ENCODE data around the gene SHLD2. TPM values are rescaled to one million over a fixed set of nuclear protein-coding genes. Genes with fewer than 3 reads are reported as not detected.
"Not testable (repeated sequence)": the region's sequence is repeated elsewhere in the genome, so short reads cannot be mapped to it uniquely, and the experiment has no call there.

The SHLD2 gene
- polyA plus RNA-seq (2014; cell fraction: cytosol; rRNA removed), result 32.3 and 36.6 TPM in 2 replicates
- 26.3 and 27.9 TPM in 2 replicates for polyA plus RNA-seq (2014; cell fraction: nucleus; rRNA removed)

- DNase-seq (ENCODE audit: low spot score), result peak; percentile 94
Measured at GRCh38 chr10:87094373-87095235, at the start of gene SHLD2, which contains the start of gene GLUD1. SHLD2 (plus strand) TSS chr10:87095206; CDS start chr10:87151355, 56,149 bp downstream. GLUD1 (minus strand) TSS chr10:87094843; CDS start chr10:87094769, 74 bp downstream.

DNA sequence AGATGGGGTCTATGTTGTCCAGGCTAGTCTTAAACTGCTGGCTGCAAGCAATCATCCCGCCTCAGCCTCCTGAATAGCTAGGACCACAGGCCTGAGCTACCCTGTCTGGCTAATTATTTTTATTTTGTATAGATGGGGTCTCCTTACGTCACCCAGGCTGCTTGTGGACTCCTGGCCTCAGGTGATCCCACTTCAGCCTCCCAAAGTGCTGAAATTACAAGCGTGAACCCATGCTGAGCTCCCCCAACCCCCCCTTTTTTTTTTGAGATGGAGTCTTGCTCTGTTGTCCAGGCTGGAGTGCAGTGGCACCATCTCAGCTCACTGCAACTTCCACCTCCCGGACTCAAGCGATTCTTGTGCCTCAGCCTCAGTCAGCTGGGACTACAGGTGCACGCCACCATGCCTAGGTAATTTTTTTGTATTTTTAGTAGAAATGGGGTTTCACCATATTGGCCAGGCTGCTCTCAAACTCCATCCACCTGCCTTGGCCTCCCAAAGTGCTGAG is 49.5 kb upstream of the SHLD2 start:
- DNase-seq (ENCODE audit: low spot score), result no peak

DNA sequence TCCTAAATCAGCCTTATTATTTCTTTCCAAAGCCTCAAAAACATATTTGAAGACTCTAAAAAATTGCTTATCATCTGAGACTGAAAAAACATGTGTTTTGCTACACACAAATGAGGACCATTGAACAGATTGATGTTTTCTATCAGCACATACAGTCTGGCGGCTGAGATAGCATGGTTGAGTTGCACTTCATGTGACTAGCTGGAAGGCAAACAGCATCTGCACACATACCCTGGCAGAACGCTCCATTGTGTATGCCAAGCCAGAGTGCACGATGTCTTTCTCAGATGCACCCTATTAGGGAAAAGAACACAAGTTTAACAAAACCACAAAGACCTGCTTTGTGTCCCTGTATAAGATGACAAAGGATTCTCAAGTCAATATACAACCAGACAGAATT is 41.9 kb upstream of the SHLD2 start:
- no peak for DNase-seq (ENCODE audit: low spot score)

DNA sequence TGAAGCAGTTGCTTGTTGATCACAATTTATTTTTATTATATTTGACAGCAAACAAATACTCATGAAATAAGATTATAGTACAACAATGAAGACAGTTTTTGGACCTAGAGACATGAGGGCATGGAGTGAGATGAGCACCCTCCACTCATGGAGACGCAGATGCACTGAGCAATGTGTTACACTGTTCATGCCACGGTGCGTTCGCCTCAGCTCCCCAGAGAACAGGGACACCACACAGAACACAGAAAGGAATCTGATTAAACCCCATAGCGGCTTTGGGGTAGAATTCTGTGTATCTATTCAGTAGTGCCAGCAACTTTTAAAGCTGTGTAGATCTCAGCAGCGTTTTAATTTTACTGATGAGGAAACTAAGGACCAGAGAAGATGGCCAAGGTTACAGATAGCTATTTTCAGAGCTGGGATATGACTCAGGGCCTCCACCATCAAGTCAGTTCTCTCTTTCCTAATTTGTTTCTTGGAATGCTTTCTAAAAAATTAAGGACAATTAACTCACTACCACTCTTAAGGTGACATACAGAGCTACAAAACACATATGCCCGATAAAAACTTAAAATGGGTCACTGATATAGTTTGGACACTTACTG is 41.3 kb upstream of the SHLD2 start:
- no peak for DNase-seq (ENCODE audit: low spot score)

DNA sequence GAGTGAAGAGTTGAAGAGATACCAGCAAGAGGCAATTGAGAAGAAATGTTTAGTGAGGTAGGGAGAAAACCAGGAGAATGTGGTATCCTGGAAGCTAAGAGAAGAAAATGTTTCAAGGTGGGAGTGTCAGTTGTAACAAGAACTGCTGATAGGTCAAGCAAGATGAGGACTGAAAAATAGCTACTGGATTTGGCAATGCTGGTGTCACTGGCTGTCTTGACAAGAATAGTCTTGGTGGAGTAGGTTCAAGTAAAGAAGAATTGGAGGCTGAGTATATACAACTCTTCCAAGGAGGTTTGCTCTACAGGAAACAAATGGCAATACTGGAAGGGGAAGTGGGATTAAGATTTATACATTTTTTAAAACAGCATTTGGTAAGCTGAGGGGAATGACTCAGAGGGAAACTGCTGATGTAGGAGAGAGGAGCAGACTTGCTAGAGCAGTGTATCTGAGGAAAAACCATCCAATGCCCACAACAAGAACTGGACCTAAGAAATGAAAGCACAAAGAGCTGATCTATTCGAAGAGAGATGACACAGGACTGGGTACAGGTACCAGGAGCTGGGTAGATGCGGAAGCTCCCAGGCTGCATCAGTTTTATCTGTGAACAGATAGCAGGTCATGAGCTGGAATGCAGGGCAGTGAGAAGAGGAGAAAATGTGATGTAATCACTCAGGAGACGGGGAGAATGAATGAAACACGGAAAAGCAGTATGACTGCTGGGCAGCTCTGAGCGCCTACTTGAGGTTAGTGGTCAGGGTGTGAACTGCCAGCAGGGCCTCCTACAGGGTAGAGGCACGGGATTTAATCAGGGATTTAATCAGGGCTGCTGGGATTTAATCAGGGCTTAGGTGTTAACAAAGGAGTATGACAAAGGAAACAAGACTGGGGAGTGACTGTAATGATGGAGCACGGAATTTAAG is 40.4 kb upstream of the SHLD2 start:
- no peak for DNase-seq (ENCODE audit: low spot score)

- no peak for DNase-seq (ENCODE audit: low spot score)
Measured at GRCh38 chr10:87058171-87058570, 36.8 kb upstream of the SHLD2 start.

- no peak for DNase-seq (ENCODE audit: low spot score)
Measured at GRCh38 chr10:87059401-87059800, 35.6 kb upstream of the SHLD2 start.

DNA sequence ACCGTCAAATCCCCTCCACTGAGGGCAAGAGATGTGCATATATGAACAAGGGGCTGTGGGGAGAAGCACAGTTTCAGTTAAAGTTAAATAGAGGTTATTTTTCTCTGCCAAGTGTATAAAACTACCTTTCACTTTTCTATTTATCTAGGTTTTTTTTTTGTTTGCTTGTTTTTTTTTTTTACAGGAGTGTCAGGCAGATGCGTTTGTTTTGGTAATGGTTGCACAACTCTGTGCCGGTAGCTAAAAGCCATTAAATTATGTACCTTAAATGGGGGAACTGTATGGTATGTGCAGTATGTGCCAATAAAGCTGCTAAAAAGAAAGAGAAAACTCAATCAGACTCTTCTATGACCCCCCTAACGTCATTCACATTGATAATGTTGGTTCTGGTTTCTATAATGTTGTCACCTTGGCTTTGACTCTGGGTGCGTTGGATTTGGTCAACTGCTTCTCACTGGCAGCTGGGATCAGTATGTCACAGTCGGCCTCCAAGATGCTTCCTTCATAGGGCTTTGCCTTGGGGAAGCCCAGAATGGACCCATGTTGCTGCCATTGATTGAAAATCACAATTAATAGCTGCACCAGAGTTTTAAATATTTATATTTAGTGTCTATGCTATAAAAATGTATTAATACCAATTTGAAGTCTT is 34.6 kb upstream of the SHLD2 start:
- DNase-seq (ENCODE audit: low spot score), result no peak

DNA sequence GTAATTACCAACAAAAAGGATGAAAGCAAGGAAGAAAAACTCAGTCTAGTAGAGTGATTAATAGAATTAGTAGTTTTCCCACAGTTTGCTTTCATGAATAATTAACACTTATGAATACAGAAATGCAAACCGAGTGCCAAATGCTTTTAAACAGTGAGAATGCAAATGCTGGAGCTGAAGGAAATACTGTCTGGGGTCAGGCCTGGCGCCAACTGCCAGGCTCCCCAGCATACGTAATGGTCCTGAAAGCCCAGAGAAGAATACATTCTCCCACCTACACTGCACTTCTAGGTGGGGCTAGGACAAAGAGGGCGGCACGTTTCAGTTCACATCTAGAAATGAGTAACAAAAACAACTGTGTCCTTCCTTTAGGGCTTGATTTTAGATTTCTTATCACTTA is 30.4 kb upstream of the SHLD2 start:
- DNase-seq (ENCODE audit: low spot score), result no peak

- DNase-seq (ENCODE audit: low spot score), result no peak
Measured at GRCh38 chr10:87066178-87066577, 28.8 kb upstream of the SHLD2 start.

- no peak for DNase-seq (ENCODE audit: low spot score)
Measured at GRCh38 chr10:87066865-87067264, 28.1 kb upstream of the SHLD2 start.

GRCh38 chr10:87068281-87068680 is 26.7 kb upstream of the SHLD2 start:
- DNase-seq (ENCODE audit: low spot score), result no peak

DNA sequence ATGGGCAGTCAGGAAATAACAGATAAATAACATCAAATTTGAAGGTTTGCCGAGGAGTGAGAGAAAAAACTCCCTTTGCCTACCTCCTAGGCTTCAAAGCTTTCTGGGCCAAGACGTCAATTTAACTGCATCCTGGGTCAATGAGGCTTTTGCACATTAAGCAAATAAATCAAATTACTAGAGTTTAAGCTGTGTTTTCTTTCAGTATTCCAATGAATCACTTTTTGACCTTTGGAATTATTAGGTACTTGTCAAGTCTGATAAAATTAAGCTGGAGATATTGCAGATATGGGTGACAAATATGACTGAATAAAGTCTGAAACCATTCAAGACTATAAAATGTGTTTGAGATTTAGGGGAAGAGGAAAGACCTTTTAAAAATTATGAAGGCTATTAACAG is 22.6 kb upstream of the SHLD2 start:
- DNase-seq (ENCODE audit: low spot score), result no peak

DNA sequence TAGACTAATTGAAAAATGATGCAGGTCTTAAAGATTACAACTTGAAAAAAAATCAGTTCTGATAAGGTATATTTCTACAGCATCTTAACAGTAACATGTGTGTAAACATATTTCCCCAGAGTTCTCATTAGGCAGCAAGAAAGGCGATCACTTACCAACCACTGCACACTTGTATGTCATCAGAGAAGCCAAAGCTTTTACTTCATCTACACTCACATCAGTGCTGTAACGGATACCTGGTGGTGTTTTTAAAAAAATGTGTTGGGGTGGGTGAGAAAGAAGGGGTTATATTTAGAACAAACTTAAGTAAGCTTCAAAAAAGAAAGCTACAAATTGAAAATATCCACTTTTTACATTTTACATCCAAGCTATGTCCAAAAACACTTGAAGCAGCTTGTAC is 18.6 kb upstream of the SHLD2 start:
- DNase-seq (ENCODE audit: low spot score), result not testable (repeated sequence)

DNA sequence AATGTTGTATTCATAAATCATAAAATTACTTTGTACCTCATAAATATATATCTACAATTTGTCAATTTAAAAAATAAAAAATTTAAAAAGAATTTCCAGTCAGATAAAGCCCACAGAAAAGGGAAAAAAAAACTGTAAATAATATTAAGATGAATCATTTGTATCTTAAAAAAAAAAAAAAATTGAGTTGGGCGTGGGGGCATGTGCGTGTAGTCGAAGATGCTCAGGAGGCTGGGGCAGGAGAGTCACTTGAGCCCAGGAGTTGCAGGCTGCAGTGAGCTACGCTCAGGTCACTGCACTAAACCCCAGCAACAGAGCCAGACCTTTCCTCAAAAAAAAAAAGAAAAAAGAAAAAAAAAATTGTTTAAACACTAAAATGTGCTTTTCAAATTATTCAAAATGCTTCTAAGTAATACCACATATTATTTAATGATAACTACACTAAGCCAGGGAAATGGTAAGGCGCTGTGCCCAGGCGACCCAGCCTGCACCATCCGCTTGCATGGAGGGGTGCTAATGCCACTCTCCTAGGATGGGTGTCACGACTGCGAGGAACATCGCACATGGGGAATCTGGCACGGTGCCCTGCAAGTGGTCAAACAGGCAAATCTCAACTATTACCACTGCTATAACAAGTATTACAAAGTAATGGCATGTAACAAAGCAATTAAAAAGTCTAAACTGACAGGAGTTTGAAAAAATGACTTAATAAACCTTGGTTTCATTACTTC is 15.7 kb upstream of the SHLD2 start:
- DNase-seq (ENCODE audit: low spot score), result no peak

GRCh38 chr10:87080621-87081020 is 14.4 kb upstream of the SHLD2 start:
- DNase-seq (ENCODE audit: low spot score), result not testable (repeated sequence)

DNA sequence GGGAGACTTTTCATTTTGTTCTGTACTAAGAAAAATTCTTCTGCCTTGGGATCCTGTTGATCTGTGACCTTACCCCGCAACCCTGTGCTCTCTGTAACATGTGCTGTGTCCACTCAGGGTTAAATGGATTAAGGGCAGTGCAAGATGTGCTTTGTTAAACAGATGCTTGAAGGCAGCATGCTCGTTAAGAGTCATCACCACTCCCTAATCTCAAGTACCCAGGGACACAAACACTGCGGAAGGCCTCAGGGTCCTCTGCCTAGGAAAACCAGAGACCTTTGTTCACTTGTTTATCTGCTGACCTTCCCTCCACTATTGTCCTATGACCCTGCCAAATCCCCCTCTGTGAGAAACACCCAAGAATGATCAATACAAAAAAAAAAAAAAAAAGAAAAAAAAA is 13.4 kb upstream of the SHLD2 start:
- DNase-seq (ENCODE audit: low spot score), result not testable (repeated sequence)

DNA sequence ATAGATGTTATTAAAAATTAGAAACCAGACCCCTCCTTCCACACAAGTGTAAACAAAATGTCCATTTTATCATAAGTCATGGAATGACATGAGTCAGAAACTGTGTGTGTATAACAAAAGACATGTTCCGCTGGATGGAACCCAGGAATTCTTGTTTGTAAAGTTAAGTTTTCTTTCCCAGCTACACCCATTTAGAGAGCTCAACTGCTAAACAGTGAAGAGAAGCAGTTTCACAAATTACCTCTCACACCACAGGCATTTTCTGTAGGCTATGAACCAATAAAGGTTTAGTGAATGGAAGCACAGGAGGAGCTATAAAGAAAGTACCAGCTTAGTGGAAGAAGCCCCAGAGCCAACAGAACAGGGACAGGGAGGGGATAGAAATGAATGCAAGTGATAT is 12.8 kb upstream of the SHLD2 start:
- not testable (repeated sequence) for DNase-seq (ENCODE audit: low spot score)

DNA sequence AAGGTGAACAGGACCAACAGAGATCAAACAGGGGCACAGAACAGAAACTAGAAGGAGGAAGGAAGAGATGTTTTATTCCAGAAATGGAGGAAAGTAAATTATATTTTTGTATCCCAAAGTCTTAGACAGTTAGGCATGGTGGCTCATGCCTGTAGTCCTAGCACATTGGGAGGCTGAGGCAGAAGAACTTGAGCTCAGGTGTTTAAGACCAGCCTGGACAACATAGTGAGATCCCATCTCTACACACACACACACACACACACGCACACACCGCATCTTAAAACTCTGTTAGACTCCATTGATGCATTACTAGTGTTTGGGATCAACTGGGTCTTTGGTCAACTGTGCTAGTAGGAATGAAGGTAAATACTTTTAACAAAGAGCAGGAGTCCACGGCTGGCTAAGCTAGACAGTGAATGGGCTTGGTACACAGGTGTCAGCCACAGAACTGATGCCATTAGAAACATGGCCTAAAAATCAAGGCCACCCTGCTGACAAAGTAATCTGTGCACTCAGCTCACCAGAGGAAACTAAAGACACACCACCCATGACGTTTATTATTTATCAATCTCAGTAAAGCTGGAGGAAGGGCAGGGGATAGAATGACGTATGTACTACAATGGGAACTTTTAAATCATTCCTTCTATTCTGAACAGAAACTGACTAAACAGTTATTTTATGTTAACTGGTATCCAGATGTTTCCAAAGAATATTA is 11.3 kb upstream of the SHLD2 start:
- not testable (repeated sequence) for DNase-seq (ENCODE audit: low spot score)
